Endothelial cell (in vitro differentiated cells): ENCODE measurements around the gene MOB2. TPM values are rescaled to one million over a fixed set of nuclear protein-coding genes. Genes with fewer than 3 reads are reported as not detected.
"Not testable (repeated sequence)": the region's sequence is repeated elsewhere in the genome, so short reads cannot be mapped to it uniquely, and the experiment has no call there.

Experiments
- DNase-seq: peaks from one replicate; pipeline ENCODE4 v3.0.0; 2021; ENCODE audit warnings: low spot score
- H3K27ac Mint-ChIP-seq: one replicate; pipeline ENCODE4 v1.8.0; 2021; ENCODE audit warnings: mixed read lengths, inconsistent platforms; ENCODE audit not compliant: unreplicated experiment
- H3K27me3 Mint-ChIP-seq: one replicate; pipeline ENCODE4 v1.8.0; 2021; ENCODE audit warnings: mild to moderate bottlenecking, moderate library complexity, mixed read lengths, inconsistent platforms; ENCODE audit not compliant: unreplicated experiment
- H3K36me3 Mint-ChIP-seq: one replicate; pipeline ENCODE4 v1.8.0; 2021; ENCODE audit warnings: mild to moderate bottlenecking, low read depth, mixed read lengths, inconsistent platforms; ENCODE audit not compliant: unreplicated experiment
- H3K4me1 Mint-ChIP-seq: one replicate; pipeline ENCODE4 v1.8.0; 2021; ENCODE audit warnings: mild to moderate bottlenecking, mixed read lengths, inconsistent platforms; ENCODE audit not compliant: unreplicated experiment
- H3K4me3 Mint-ChIP-seq: one replicate; pipeline ENCODE4 v1.8.0; 2021; ENCODE audit warnings: mild to moderate bottlenecking, mixed read lengths, inconsistent platforms; ENCODE audit not compliant: unreplicated experiment
- H3K9me3 Mint-ChIP-seq: one replicate; pipeline ENCODE4 v1.8.0; 2021; ENCODE audit warnings: mixed read lengths, inconsistent platforms; ENCODE audit not compliant: unreplicated experiment
- total RNA-seq: library from RNA; stranded (reverse); fragmentation: NEBNext Ultra II Directional; extraction: Animal tissue kit (Norgen Biotek cat#: 25700); gene quantifications from one replicate; pipeline ENCODE4 v1.2.1, GENCODE V29; 2021; ENCODE audit not compliant: unreplicated experiment
- TF ChIP-seq, protein P1 (sequence below): fragments of 200-600 bp; sonication (generic); IDR thresholded peaks from one replicate; pipeline ENCODE4 v1.5.0; 2021; ENCODE audit warnings: antibody characterized with exemption; ENCODE audit not compliant: unreplicated experiment

The MOB2 gene
- total RNA-seq, 1 donor from 2014 or later = 37.5 TPM

DNA sequence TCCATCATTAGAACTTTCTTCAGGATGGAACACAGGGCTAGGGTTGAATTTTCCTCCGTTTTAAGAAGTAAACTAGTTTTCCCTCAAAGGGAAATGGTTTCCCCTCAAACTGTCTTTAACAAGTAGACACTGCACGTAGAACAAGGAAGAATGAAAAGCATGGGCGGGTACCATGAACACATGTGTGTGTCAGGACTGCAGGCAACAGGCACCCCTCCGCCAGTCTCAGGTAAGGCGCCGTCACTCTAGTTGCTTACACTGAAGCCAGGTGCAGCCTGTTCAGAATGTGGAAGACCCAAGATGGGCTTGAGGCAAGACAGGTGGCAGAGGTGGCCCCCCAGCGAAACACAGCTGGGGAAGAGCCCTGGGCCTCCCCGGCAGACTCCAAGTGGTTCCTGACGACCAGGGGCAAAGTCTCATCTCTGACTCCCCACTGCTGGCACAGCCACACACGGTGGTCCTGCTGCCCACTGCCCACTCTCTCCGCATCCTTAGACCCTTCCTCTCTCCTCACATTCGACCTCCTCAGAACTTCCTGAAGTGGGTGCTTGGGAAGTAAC, 25.4 kb upstream of the MOB2 start:
- Mint-ChIP-seq H3K36me3 (peaks cover 4% of the 10 kb centered on the region), H3K27ac (no peak overlapping the region), H3K4me1 (peaks cover 24% of the 10 kb centered on the region), H3K27me3 (peaks cover 4% of the 10 kb centered on the region), H3K4me3 (no peak overlapping the region), H3K9me3 (no peaks in the 10 kb centered on the region)
- DNase-seq = no peak
- TF ChIP-seq, protein P1, sequence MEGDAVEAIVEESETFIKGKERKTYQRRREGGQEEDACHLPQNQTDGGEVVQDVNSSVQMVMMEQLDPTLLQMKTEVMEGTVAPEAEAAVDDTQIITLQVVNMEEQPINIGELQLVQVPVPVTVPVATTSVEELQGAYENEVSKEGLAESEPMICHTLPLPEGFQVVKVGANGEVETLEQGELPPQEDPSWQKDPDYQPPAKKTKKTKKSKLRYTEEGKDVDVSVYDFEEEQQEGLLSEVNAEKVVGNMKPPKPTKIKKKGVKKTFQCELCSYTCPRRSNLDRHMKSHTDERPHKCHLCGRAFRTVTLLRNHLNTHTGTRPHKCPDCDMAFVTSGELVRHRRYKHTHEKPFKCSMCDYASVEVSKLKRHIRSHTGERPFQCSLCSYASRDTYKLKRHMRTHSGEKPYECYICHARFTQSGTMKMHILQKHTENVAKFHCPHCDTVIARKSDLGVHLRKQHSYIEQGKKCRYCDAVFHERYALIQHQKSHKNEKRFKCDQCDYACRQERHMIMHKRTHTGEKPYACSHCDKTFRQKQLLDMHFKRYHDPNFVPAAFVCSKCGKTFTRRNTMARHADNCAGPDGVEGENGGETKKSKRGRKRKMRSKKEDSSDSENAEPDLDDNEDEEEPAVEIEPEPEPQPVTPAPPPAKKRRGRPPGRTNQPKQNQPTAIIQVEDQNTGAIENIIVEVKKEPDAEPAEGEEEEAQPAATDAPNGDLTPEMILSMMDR = no peak

DNA sequence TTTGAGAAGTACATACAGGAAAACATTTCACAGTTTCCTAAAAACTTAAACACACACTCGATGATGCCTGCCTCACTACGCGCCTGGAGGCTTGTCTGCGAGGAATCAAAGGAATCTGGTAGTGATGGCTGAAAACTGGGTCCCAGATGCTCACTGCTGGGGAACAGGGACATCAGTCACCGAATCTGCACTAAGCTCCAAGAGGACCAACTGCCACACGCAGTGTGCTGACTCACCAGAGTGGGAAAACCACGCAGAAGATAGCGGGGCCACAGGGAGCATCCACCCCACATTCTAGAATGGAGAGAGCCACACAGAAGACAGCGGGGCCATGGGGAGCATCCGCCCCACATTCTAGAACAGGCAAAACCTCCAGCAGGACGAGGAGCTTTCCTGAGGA, 24.3 kb upstream of the MOB2 start:
- no peaks in the 10 kb centered on the region for H3K9me3 Mint-ChIP-seq
- peaks cover 22% of the 10 kb centered on the region for H3K4me1 Mint-ChIP-seq

DNA sequence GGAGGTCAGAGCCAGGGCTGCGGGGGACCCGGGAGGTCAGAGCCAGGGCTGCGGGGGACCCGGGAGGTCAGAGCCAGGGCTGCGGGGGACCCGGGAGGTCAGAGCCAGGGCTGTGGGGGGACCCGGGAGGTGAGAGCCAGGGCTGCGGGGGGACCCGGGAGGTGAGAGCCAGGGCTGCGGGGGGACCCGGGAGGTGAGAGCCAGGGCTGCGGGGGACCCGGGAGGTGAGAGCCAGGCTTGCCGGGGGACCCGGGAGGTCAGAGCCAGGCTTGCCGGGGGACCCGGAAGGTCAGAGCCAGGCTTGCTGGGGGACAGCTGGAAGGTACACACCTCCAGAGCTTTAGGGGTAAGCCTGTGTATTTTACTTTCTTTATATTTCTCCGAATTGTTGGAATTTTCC, 23.8 kb upstream of the MOB2 start:
- not testable (repeated sequence) for DNase-seq, H3K27me3 Mint-ChIP-seq, H3K27ac Mint-ChIP-seq, H3K4me3 Mint-ChIP-seq, H3K9me3 Mint-ChIP-seq, H3K36me3 Mint-ChIP-seq
- H3K4me1 Mint-ChIP-seq = peaks cover 22% of the 10 kb centered on the region

More for the DNA sequence above, 24.3 kb upstream of the MOB2 start:
- TF ChIP-seq, protein P1 = no peak
- no peak overlapping the region for H3K27ac Mint-ChIP-seq
- H3K36me3 Mint-ChIP-seq = peaks cover 4% of the 10 kb centered on the region
- no peak overlapping the region for H3K4me3 Mint-ChIP-seq
- H3K27me3 Mint-ChIP-seq = peaks cover 4% of the 10 kb centered on the region
- no peak for DNase-seq

DNA sequence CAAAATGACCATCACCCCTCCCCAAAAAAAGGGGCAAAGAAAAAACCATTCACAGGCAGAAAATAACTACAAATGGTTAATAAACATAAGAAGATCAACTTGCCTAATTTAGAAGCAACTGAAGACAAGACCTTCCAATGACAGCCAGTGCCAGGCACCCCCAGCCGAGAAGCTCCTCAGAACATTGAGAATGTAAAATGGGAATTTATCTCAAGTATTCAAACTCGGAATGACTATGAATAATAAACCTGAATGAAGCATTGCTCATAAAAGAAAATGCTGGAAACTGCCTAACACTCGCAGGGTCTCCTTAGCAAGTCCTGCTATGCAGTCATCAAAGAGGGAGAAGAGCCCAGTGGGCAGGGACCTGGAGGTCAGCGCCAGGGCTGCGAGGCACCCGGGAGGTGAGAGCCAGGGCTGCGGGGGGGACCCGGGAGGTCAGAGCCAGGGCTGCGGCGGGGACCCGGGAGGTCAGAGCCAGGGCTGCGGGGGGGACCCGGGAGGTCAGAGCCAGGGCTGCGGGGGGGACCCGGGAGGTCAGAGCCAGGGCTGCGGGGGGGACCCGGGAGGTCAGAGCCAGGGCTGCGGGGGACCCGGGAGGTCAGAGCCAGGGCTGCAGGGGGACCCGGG, 23.2 kb upstream of the MOB2 start:
- Mint-ChIP-seq H3K9me3 (no peaks in the 10 kb centered on the region), H3K27me3 (peaks cover 5% of the 10 kb centered on the region), H3K27ac (no peak overlapping the region), H3K4me1 (peaks cover 22% of the 10 kb centered on the region), H3K36me3 (peaks cover 4% of the 10 kb centered on the region), H3K4me3 (no peak overlapping the region)
- TF ChIP-seq, protein P1 = no peak
- no peak for DNase-seq

DNA sequence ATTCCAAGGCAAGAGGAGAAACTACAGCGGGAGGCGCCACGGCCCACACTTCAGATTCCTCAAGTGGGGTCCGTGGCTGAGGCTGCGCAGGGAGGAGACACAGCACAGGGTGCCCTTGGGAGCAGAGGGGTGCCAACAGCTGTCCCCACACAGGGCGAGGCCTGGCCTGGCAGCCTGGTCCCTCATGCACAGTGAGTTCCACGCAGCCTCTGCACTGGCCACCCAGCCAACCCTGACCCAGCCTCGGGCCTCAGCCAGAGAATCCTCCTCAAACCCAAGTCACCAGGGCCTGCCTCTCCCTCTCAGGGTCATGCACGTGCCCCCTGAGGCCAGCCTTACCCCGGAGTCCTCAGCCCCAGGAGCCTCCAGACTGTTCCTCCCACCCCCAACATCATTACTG, 22.4 kb upstream of the MOB2 start:
- Mint-ChIP-seq H3K36me3 (peaks cover 4% of the 10 kb centered on the region), H3K9me3 (no peaks in the 10 kb centered on the region), H3K27me3 (peaks cover 5% of the 10 kb centered on the region), H3K27ac (no peak overlapping the region), H3K4me1 (peaks cover 22% of the 10 kb centered on the region), H3K4me3 (no peak overlapping the region)
- TF ChIP-seq, protein P1 = no peak
- no peak for DNase-seq
